ENCODE results near the gene TPP1. TPM values are rescaled to one million over a fixed set of nuclear protein-coding genes. Genes with fewer than 3 reads are reported as not detected.
A peak's percentile ranks its signal among the peaks of the same experiment; 100 is the strongest.

Gene TPP1
- total and polyA plus RNA-seq, 4 donors, result 57.6 to 169 (median 137) TPM

GRCh38 chr11:6612213-6613041 is 6.8 kb downstream of the TPP1 start, which contains the start of gene TAF10:
TSS of gene TAF10 (minus strand) at chr11:6612216. CDS start at chr11:6612189, 27 bp downstream.
- Histone ChIP-seq H3K27me3 (ENCODE audit: control insufficient read depth in 3 of 3, insufficient read depth in 3 of 3, low read length in 2 of 3) (no peaks in the 10 kb centered on the region), H3K36me3 (ENCODE audit: control insufficient read depth in 4 of 4, insufficient read depth in 4 of 4, low read length in 4 of 4) (peaks cover 14 to 58% (median 33%) of the 10 kb centered on the region in 4 donors), H3K9ac (ENCODE audit: insufficient read depth in 1 of 2, low read length in 2 of 2) (peak within 1 kb of the TSS; percentile 63 to 95), H3K4me3 (peak within 1 kb of the TSS; percentile 85), H3K9me3 (ENCODE audit: control insufficient read depth in 4 of 4, insufficient read depth in 3 of 4, low read length in 3 of 4) (no peaks in the 10 kb centered on the region), H3K4me1 (ENCODE audit: control insufficient read depth in 5 of 5, insufficient read depth in 5 of 5, low read length in 5 of 5) (peaks cover 0 to 27% (median 14%) of the 10 kb centered on the region in 5 donors), H3K27ac (ENCODE audit: low read depth in 1 of 2, low read length in 1 of 2) (peak within 1 kb of the TSS; percentile 80 to 96)
- TF ChIP-seq CTCF (IDR thresholded peaks at IDR 0.05; ENCODE audit: control extremely low read depth, extremely low read depth), result peak; percentile 40
- WGBS, 2 donors, result 0 to 1% methylated on average over 42 to 51 of the region's 51 CpGs
- DNase-seq, result peak; percentile 98
- peak; percentile 95 for ATAC-seq (ENCODE audit: insufficient read depth, low FRiP score)

DNA sequence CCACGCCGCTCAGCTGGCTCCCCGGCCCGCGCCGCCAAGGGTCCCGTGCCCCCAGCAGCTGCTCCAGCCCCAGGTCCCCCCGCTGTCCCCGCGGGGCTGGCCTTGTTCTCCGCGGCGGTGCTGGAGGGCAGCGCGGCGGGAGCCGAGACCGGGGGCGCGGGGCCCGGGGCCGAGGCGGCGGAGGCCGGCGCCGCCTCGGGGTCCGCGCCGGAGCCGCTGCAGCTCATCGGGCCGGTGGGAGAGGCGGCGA is 7.3 kb downstream of the TPP1 start:
- peak overlapping the region; percentile 85 for H3K4me3 ChIP-seq
- no peak for TF ChIP-seq CTCF (IDR thresholded peaks at IDR 0.05; ENCODE audit: control extremely low read depth, extremely low read depth)
- H3K9ac ChIP-seq (ENCODE audit: insufficient read depth in 1 of 2, low read length in 2 of 2), result no peak overlapping the region
- 1% methylated on average over 16 to 36 of the region's 36 CpGs for WGBS, 2 donors
- ATAC-seq (ENCODE audit: insufficient read depth, low FRiP score), result no peak
- H3K27me3 ChIP-seq (ENCODE audit: control insufficient read depth in 3 of 3, insufficient read depth in 3 of 3, low read length in 2 of 3), result no peaks in the 10 kb centered on the region
- peaks cover 14 to 55% (median 33%) of the 10 kb centered on the region in 4 donors for H3K36me3 ChIP-seq (ENCODE audit: control insufficient read depth in 4 of 4, insufficient read depth in 4 of 4, low read length in 4 of 4)
- H3K27ac ChIP-seq (ENCODE audit: low read depth in 1 of 2, low read length in 1 of 2), result peak overlapping the region; percentile 80 to 96
- peaks cover 0 to 31% (median 14%) of the 10 kb centered on the region in 5 donors for H3K4me1 ChIP-seq (ENCODE audit: control insufficient read depth in 5 of 5, insufficient read depth in 5 of 5, low read length in 5 of 5)
- H3K9me3 ChIP-seq (ENCODE audit: control insufficient read depth in 4 of 4, insufficient read depth in 3 of 4, low read length in 3 of 4), result no peaks in the 10 kb centered on the region
- no peak for DNase-seq

GRCh38 chr11:6611092-6611962 is 7.9 kb downstream of the TPP1 start:
- TF ChIP-seq CTCF (IDR thresholded peaks at IDR 0.05; ENCODE audit: control extremely low read depth, extremely low read depth), result no peak
- H3K4me3 ChIP-seq, result peak overlapping the region; percentile 85
- peaks cover 14 to 51% (median 33%) of the 10 kb centered on the region in 4 donors for H3K36me3 ChIP-seq (ENCODE audit: control insufficient read depth in 4 of 4, insufficient read depth in 4 of 4, low read length in 4 of 4)
- peak overlapping the region in 1 of 2 donors; percentile 73 for H3K9ac ChIP-seq (ENCODE audit: insufficient read depth in 1 of 2, low read length in 2 of 2)
- no peaks in the 10 kb centered on the region for H3K9me3 ChIP-seq (ENCODE audit: control insufficient read depth in 4 of 4, insufficient read depth in 3 of 4, low read length in 3 of 4)
- H3K27me3 ChIP-seq (ENCODE audit: control insufficient read depth in 3 of 3, insufficient read depth in 3 of 3, low read length in 2 of 3), result no peaks in the 10 kb centered on the region
- DNase-seq (peak in 2 of 3 donors; percentile 32 to 41), ATAC-seq (ENCODE audit: insufficient read depth, low FRiP score) (no peak)
- H3K4me1 ChIP-seq (ENCODE audit: control insufficient read depth in 5 of 5, insufficient read depth in 5 of 5, low read length in 5 of 5), result peaks cover 4 to 36% (median 18%) of the 10 kb centered on the region in 5 donors
- WGBS, 2 donors, result 15 to 19% methylated on average over 36 to 39 of the region's 39 CpGs
- peak overlapping the region; percentile 80 to 96 for H3K27ac ChIP-seq (ENCODE audit: low read depth in 1 of 2, low read length in 1 of 2)

All from lung (tissue), 12 donors.